GM21390 (cell line): ENCODE measurements around the gene MED13L.
"Not testable (repeated sequence)": the region's sequence is repeated elsewhere in the genome, so short reads cannot be mapped to it uniquely, and the experiment has no call there.

Source experiments
- ATAC-seq: cut with Tn5 transposase; IDR thresholded peaks from one replicate; pipeline ENCODE4 v1.9.1; 2021; ENCODE audit not compliant: unreplicated experiment

Gene MED13L

GRCh38 chr12:116249938-116250337, 27.6 kb downstream of the MED13L start:
- no peak for ATAC-seq

- ATAC-seq, result no peak
Measured at GRCh38 chr12:116248930-116249329, 28.6 kb downstream of the MED13L start.

- no peak for ATAC-seq
Measured at GRCh38 chr12:116248433-116248832, 29.1 kb downstream of the MED13L start.

GRCh38 chr12:116247377-116247776, 30.1 kb downstream of the MED13L start:
- ATAC-seq, result no peak

- no peak for ATAC-seq
Measured at GRCh38 chr12:116246490-116247179, 30.9 kb downstream of the MED13L start.

GRCh38 chr12:116245189-116245588, 32.3 kb downstream of the MED13L start:
- ATAC-seq, result no peak

GRCh38 chr12:116244474-116245090, 32.9 kb downstream of the MED13L start:
- ATAC-seq, result no peak

GRCh38 chr12:116244001-116244400, 33.5 kb downstream of the MED13L start:
- ATAC-seq, result no peak

GRCh38 chr12:116242740-116243139, 34.8 kb downstream of the MED13L start:
- no peak for ATAC-seq

- no peak for ATAC-seq
Measured at GRCh38 chr12:116241157-116241759, 36.2 kb downstream of the MED13L start.

GRCh38 chr12:116238570-116239119, 38.8 kb downstream of the MED13L start:
- not testable (repeated sequence) for ATAC-seq

GRCh38 chr12:116238149-116238548, 39.3 kb downstream of the MED13L start:
- ATAC-seq, result no peak

- no peak for ATAC-seq
Measured at GRCh38 chr12:116236976-116237375, 40.5 kb downstream of the MED13L start.

- ATAC-seq, result no peak
Measured at GRCh38 chr12:116236148-116236731, 41.3 kb downstream of the MED13L start.

- not testable (repeated sequence) for ATAC-seq
Measured at GRCh38 chr12:116234148-116234547, 43.3 kb downstream of the MED13L start.

GRCh38 chr12:116233669-116234068, 43.8 kb downstream of the MED13L start:
- no peak for ATAC-seq

- no peak for ATAC-seq
Measured at GRCh38 chr12:116227811-116228210, 49.7 kb downstream of the MED13L start.

- no peak for ATAC-seq
Measured at GRCh38 chr12:116226026-116226425, 51.5 kb downstream of the MED13L start.

GRCh38 chr12:116222358-116222757, 55.1 kb downstream of the MED13L start:
- no peak for ATAC-seq

- ATAC-seq, result no peak
Measured at GRCh38 chr12:116220756-116221155, 56.7 kb downstream of the MED13L start.

- no peak for ATAC-seq
Measured at GRCh38 chr12:116217045-116217735, 60.3 kb downstream of the MED13L start.
